H1 (cell line): ENCODE results near the gene ATP6V1B1.

Source experiments
- CEBPB ChIP-seq: IDR thresholded peaks from 2 replicates; pipeline ENCODE4 v1.6.1; 2012; ENCODE audit warnings: low read depth, low read length
- CHD1 ChIP-seq: IDR thresholded peaks from 2 replicates; pipeline ENCODE4 v1.6.1; 2012; ENCODE audit warnings: low read depth, low read length, improper control_type of control experiment
- POLR2A ChIP-seq, 2 experiments: IDR thresholded peaks; 1 replicate in 1 of 2; 2 replicates in 1 of 2; pipeline ENCODE4 v1.6.1; 2011; ENCODE audit warnings: low read depth in 2 of 2, low read length in 2 of 2, mild to moderate bottlenecking in 2 of 2; ENCODE audit errors: control extremely low read depth in 1 of 2
- TBP ChIP-seq: IDR thresholded peaks from 2 replicates; pipeline ENCODE4 v1.6.1; 2011; ENCODE audit warnings: low read depth, low read length, improper control_type of control experiment
- TF ChIP-seq, protein P1 (sequence below): IDR thresholded peaks from 2 replicates; pipeline ENCODE4 v1.6.1; 2011; ENCODE audit warnings: low read length, improper control_type of control experiment
- TF ChIP-seq, protein P2 (sequence below), 3 experiments: IDR thresholded peaks; 1 replicate in 2 of 3; 2 replicates in 1 of 3; pipeline versions ENCODE4 v1.5.1 to v1.6.1; 2011; ENCODE audit warnings: low read length in 3 of 3, mild to moderate bottlenecking in 3 of 3, inconsistent platforms in 2 of 3, low read depth in 1 of 3, moderate library complexity in 1 of 3; ENCODE audit not compliant: insufficient read depth in 1 of 3; ENCODE audit errors: control extremely low read depth in 1 of 3
- TF ChIP-seq, protein P3 (sequence below): IDR thresholded peaks from 2 replicates; pipeline ENCODE4 v1.6.1; 2012; ENCODE audit warnings: low read length, inconsistent platforms

GRCh38 chr2:70897977-70898226 is 37.8 kb upstream of the ATP6V1B1 start:
- TF ChIP-seq, protein P1, sequence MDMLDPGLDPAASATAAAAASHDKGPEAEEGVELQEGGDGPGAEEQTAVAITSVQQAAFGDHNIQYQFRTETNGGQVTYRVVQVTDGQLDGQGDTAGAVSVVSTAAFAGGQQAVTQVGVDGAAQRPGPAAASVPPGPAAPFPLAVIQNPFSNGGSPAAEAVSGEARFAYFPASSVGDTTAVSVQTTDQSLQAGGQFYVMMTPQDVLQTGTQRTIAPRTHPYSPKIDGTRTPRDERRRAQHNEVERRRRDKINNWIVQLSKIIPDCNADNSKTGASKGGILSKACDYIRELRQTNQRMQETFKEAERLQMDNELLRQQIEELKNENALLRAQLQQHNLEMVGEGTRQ = no peak
- TF ChIP-seq, protein P2, sequence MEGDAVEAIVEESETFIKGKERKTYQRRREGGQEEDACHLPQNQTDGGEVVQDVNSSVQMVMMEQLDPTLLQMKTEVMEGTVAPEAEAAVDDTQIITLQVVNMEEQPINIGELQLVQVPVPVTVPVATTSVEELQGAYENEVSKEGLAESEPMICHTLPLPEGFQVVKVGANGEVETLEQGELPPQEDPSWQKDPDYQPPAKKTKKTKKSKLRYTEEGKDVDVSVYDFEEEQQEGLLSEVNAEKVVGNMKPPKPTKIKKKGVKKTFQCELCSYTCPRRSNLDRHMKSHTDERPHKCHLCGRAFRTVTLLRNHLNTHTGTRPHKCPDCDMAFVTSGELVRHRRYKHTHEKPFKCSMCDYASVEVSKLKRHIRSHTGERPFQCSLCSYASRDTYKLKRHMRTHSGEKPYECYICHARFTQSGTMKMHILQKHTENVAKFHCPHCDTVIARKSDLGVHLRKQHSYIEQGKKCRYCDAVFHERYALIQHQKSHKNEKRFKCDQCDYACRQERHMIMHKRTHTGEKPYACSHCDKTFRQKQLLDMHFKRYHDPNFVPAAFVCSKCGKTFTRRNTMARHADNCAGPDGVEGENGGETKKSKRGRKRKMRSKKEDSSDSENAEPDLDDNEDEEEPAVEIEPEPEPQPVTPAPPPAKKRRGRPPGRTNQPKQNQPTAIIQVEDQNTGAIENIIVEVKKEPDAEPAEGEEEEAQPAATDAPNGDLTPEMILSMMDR (IDR thresholded peaks at IDR 0.05; ENCODE audit: control extremely low read depth in 1 of 3, insufficient read depth in 1 of 3, low read depth in 1 of 3, low read length in 3 of 3) = no peak
- TF ChIP-seq POLR2A (IDR thresholded peaks at IDR 0.05; ENCODE audit: control extremely low read depth in 1 of 2, low read depth in 2 of 2, low read length in 2 of 2) = no peak
- no peak for TF ChIP-seq TBP
- no peak for TF ChIP-seq CHD1
- TF ChIP-seq, protein P3, sequence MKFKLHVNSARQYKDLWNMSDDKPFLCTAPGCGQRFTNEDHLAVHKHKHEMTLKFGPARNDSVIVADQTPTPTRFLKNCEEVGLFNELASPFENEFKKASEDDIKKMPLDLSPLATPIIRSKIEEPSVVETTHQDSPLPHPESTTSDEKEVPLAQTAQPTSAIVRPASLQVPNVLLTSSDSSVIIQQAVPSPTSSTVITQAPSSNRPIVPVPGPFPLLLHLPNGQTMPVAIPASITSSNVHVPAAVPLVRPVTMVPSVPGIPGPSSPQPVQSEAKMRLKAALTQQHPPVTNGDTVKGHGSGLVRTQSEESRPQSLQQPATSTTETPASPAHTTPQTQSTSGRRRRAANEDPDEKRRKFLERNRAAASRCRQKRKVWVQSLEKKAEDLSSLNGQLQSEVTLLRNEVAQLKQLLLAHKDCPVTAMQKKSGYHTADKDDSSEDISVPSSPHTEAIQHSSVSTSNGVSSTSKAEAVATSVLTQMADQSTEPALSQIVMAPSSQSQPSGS = no peak
- TF ChIP-seq CEBPB = no peak
